ENCODE measurements around the gene ACVRL1. TPM values are rescaled to one million over a fixed set of nuclear protein-coding genes. Genes with fewer than 3 reads are reported as not detected.

ACVRL1 gene
- total and polyA plus RNA-seq, 10 of the 15 experiments (the other 5 are each of a cell fraction or from before 2014, with no cell fraction given): not detected

DNA sequence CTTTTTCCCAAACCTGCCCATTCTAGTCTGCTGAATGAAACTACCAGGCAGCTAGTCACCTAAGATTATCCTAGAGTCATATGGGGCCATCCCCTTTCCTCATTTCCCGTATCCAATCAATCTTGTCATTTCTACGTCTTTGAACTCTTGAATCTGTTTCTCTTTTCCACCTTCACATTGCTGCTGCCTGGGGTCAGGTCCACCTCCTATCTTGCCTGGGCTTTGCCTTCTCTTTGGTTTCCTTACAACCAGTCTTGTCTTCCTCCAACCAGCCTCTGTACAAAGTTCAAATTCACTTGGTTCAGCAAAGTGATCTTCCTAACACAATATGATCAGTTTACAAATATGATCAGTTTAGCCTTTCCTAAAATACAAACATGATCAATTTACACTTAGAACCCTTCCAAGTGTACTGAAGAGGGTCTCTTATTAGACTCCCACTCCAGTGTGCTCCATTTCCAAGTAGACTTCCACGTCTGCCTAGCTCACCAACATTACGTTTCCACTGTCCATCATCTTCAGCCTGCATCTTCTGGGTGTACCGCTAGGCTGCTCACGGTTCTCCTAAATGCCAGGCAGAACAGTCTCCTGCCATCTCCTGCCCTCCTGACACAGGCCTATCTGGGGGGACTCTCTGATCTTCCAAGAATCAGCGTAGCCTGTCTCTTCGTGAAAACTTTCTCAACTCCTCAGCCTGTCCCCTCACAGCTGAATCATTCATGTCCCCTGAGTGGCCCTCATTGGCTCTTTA is 40.1 kb downstream of the ACVRL1 start:
- H2AFZ ChIP-seq (ENCODE audit: control insufficient read depth, low read depth, low read length): no peak overlapping the region
- FAIRE-seq (no peak), ATAC-seq (no peak), DNase-seq (ENCODE audit: low read depth, low spot score) (no peak)
- no peak overlapping the region for H3K9ac ChIP-seq (ENCODE audit: control insufficient read depth, insufficient read depth, low read length)
- H3K4me3 ChIP-seq: no peak overlapping the region
- H3K4me2 ChIP-seq (ENCODE audit: control insufficient read depth, insufficient read depth): no peak overlapping the region
- H4K20me1 ChIP-seq (ENCODE audit: control insufficient read depth, insufficient read depth): no peaks in the 10 kb centered on the region
- in situ Hi-C loops (cut with MboI) (no loop called here), intact Hi-C loops (cut with micrococcal nuclease; ENCODE audit: unreplicated experiment) (no loop called here)
- ChIA-PET SMC1A (ENCODE audit: uncharacterized antibody, unreplicated experiment) (interaction anchor here (1.5 kb wide), 1 partner anchor 78 kb away, joined by 3 read pairs; no protein-coding TSS in a partner anchor), RAD21 (ENCODE audit: unreplicated experiment) (no interaction called here), POLR2A (no interaction called here), CTCF (interaction anchor here (1.1 kb wide), 1 partner anchor 25 kb away, joined by 4 read pairs; no protein-coding TSS in a partner anchor)
- H3K79me2 ChIP-seq (ENCODE audit: control insufficient read depth, insufficient read depth, low read length): no peaks in the 10 kb centered on the region
- WGBS (ENCODE audit: insufficient coverage, insufficient replicate concordance, low lambda C conversion rate, missing lambda C conversion rate): 38% methylated on average over 8 of the region's 8 CpGs
- peaks cover 8% of the 10 kb centered on the region; the same call in 2 of the 3 replicates for H3K9me3 ChIP-seq (replicated peaks; ENCODE audit: control insufficient read depth, insufficient read depth, low read length)
- no peaks in the 10 kb centered on the region for H3K36me3 ChIP-seq (ENCODE audit: control insufficient read depth in 2 of 2, insufficient read depth in 2 of 2, low read length in 1 of 2)
- H3K27ac ChIP-seq (ENCODE audit: control insufficient read depth, insufficient read depth): no peak overlapping the region
- TF ChIP-seq CREB1 (IDR thresholded peaks at IDR 0.05; ENCODE audit: low read depth): no peak
- TF ChIP-seq SP1 (IDR thresholded peaks at IDR 0.05; ENCODE audit: low read depth, low read length): no peak
- no peak for TF ChIP-seq NR2C2 (IDR thresholded peaks at IDR 0.05; ENCODE audit: borderline replicate concordance, control insufficient read depth, insufficient read length, low read depth)
- TF ChIP-seq RCOR1 (conservative IDR thresholded peaks at IDR 0.05; ENCODE audit: low read depth, low read length): no peak
- TF ChIP-seq YY1 (IDR thresholded peaks at IDR 0.05; ENCODE audit: low read depth, low read length): no peak
- no peak for TF ChIP-seq ATF7 (IDR thresholded peaks at IDR 0.05; ENCODE audit: low read depth)
- TF ChIP-seq HDAC6 (IDR thresholded peaks at IDR 0.05; ENCODE audit: unreplicated experiment): no peak
- TF ChIP-seq ZBED1 (IDR thresholded peaks at IDR 0.05; ENCODE audit: borderline replicate concordance): no peak
- peaks cover 2 to 3% of the 10 kb centered on the region in 2 experiments for H3K27me3 ChIP-seq (replicated peaks in 1 of 2; ENCODE audit: control insufficient read depth in 2 of 2, insufficient read depth in 2 of 2, low read length in 1 of 2)
- BruUV-seq (replicated peaks): no TSS peak
- peaks cover 4% of the 10 kb centered on the region for H3K4me1 ChIP-seq (ENCODE audit: control insufficient read depth, insufficient read depth, low read length)

DNA sequence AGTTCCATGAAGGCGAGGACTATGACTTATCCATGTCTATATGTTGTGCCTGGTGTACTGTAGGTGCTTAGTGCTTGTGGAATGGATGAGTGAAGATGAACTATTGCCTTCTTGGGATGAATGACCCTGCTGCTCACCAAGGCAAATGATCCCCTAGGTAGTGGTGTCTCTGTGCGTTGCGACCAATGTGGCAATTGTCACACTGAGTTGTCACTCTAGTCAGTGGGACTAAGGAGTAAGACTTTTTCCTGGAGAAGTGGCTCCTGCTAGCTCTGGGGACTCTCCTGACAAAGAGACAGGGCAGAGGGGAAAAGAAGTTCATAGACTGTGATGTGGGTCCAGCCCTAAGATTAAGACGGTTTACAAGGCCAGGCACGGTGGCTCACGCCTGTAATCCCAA is 40.8 kb downstream of the ACVRL1 start:
- 72% methylated on average over 6 of the region's 6 CpGs for WGBS (ENCODE audit: insufficient coverage, insufficient replicate concordance, low lambda C conversion rate, missing lambda C conversion rate)
- ChIA-PET POLR2A (no interaction called here), CTCF (no interaction called here), SMC1A (ENCODE audit: uncharacterized antibody, unreplicated experiment) (no interaction called here), RAD21 (ENCODE audit: unreplicated experiment) (no interaction called here)
- no peaks in the 10 kb centered on the region for H4K20me1 ChIP-seq (ENCODE audit: control insufficient read depth, insufficient read depth)
- no peaks in the 10 kb centered on the region for H3K79me2 ChIP-seq (ENCODE audit: control insufficient read depth, insufficient read depth, low read length)
- no TSS peak for BruUV-seq (replicated peaks)
- no peak overlapping the region for H3K4me2 ChIP-seq (ENCODE audit: control insufficient read depth, insufficient read depth)
- FAIRE-seq: no peak
- peaks cover 2 to 3% of the 10 kb centered on the region in 2 experiments for H3K27me3 ChIP-seq (replicated peaks in 1 of 2; ENCODE audit: control insufficient read depth in 2 of 2, insufficient read depth in 2 of 2, low read length in 1 of 2)
- TF ChIP-seq, protein P1, sequence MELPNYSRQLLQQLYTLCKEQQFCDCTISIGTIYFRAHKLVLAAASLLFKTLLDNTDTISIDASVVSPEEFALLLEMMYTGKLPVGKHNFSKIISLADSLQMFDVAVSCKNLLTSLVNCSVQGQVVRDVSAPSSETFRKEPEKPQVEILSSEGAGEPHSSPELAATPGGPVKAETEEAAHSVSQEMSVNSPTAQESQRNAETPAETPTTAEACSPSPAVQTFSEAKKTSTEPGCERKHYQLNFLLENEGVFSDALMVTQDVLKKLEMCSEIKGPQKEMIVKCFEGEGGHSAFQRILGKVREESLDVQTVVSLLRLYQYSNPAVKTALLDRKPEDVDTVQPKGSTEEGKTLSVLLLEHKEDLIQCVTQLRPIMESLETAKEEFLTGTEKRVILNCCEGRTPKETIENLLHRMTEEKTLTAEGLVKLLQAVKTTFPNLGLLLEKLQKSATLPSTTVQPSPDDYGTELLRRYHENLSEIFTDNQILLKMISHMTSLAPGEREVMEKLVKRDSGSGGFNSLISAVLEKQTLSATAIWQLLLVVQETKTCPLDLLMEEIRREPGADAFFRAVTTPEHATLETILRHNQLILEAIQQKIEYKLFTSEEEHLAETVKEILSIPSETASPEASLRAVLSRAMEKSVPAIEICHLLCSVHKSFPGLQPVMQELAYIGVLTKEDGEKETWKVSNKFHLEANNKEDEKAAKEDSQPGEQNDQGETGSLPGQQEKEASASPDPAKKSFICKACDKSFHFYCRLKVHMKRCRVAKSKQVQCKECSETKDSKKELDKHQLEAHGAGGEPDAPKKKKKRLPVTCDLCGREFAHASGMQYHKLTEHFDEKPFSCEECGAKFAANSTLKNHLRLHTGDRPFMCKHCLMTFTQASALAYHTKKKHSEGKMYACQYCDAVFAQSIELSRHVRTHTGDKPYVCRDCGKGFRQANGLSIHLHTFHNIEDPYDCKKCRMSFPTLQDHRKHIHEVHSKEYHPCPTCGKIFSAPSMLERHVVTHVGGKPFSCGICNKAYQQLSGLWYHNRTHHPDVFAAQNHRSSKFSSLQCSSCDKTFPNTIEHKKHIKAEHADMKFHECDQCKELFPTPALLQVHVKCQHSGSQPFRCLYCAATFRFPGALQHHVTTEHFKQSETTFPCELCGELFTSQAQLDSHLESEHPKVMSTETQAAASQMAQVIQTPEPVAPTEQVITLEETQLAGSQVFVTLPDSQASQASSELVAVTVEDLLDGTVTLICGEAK (IDR thresholded peaks at IDR 0.05; ENCODE audit: borderline replicate concordance): no peak
- in situ Hi-C loops (cut with MboI): no loop called here
- peaks cover 8% of the 10 kb centered on the region; the same call in 2 of the 3 replicates for H3K9me3 ChIP-seq (replicated peaks; ENCODE audit: control insufficient read depth, insufficient read depth, low read length)
- H3K4me3 ChIP-seq: no peak overlapping the region
- H3K27ac ChIP-seq (ENCODE audit: control insufficient read depth, insufficient read depth): no peak overlapping the region
- DNase-seq (ENCODE audit: low read depth, low spot score): no peak
- ATAC-seq: no peak
- H3K36me3 ChIP-seq (ENCODE audit: control insufficient read depth in 2 of 2, insufficient read depth in 2 of 2, low read length in 1 of 2): no peaks in the 10 kb centered on the region
- peaks cover 4% of the 10 kb centered on the region for H3K4me1 ChIP-seq (ENCODE audit: control insufficient read depth, insufficient read depth, low read length)
- H2AFZ ChIP-seq (ENCODE audit: control insufficient read depth, low read depth, low read length): no peak overlapping the region
- intact Hi-C loops (cut with micrococcal nuclease; ENCODE audit: unreplicated experiment): no loop called here
- no peak overlapping the region for H3K9ac ChIP-seq (ENCODE audit: control insufficient read depth, insufficient read depth, low read length)

Measured in GM12878 (cell line).